ENCODE results near the gene NAA40. TPM values are rescaled to one million over a fixed set of nuclear protein-coding genes. Genes with fewer than 3 reads are reported as not detected.

Gene NAA40
- total and polyA plus RNA-seq, 12 donors: 13.0 to 38.8 (median 19.7) TPM

DNA sequence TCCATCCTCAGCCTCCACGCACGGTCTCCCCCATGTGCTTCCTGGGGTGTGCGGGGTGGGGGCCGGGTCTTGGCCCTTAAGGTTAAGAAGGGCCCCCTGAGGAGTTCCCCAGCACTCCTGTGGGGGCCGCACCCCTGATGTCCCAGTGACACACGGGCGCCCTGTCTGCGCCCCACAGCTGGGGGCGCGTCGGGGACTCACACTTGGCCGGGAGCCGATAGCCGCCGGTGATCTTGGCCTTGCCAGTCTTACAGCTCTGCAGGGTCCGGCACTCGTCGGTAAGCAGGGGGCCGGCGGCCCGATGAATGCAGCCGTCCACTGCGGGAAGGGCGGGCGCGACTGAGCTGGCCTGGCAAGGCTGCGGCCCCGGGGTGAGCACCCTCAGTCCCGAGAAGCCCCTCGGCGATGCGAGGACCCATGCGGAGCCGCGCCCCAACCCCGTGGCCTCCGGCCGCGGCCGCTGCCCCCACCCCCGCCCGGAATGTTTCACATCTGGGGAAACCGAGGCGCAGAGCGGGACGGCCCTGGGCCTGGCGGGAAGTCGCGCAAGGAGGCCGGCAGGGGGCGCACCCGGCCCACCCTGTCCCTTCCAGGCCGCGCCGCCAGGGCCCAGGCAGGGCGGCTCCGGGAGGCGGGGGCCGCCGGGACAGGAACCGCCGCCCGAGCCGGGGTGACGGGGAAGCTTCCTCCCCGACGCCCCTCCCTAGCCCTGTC lies 61.4 kb downstream of the NAA40 start:
- WGBS, 2 donors: 3 to 5% methylated on average over 66 to 67 of the region's 67 CpGs
- intact Hi-C loops (cut with DNase I): loop anchor here in 7 of 10 donors (1.0 to 2.0 kb wide), 3 partner anchors 148 to 153 kb away; no protein-coding TSS in a partner anchor
- ATAC-seq (peak; percentile 72 to 93 (median 88)), DNase-seq (peak; percentile 63 to 77)
- H3K4me1 ChIP-seq: peaks cover 23 to 55% (median 38%) of the 10 kb centered on the region in 9 donors
- TF ChIP-seq, protein P1, sequence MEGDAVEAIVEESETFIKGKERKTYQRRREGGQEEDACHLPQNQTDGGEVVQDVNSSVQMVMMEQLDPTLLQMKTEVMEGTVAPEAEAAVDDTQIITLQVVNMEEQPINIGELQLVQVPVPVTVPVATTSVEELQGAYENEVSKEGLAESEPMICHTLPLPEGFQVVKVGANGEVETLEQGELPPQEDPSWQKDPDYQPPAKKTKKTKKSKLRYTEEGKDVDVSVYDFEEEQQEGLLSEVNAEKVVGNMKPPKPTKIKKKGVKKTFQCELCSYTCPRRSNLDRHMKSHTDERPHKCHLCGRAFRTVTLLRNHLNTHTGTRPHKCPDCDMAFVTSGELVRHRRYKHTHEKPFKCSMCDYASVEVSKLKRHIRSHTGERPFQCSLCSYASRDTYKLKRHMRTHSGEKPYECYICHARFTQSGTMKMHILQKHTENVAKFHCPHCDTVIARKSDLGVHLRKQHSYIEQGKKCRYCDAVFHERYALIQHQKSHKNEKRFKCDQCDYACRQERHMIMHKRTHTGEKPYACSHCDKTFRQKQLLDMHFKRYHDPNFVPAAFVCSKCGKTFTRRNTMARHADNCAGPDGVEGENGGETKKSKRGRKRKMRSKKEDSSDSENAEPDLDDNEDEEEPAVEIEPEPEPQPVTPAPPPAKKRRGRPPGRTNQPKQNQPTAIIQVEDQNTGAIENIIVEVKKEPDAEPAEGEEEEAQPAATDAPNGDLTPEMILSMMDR (IDR thresholded peaks at IDR 0.05): peak; percentile 70 to 91 (median 83)
- H3K27me3 ChIP-seq: peaks cover 0 to 54% (median 0%) of the 10 kb centered on the region in 7 donors
- H3K9me3 ChIP-seq: no peaks in the 10 kb centered on the region
- peaks cover 0 to 37% (median 21%) of the 10 kb centered on the region in 9 donors for H3K36me3 ChIP-seq
- H3K4me3 ChIP-seq: peak overlapping the region in 9 of 10 donors; percentile 30 to 53 (median 49)
- H3K27ac ChIP-seq: peak overlapping the region in 2 of 10 donors; percentile 14 to 27

DNA sequence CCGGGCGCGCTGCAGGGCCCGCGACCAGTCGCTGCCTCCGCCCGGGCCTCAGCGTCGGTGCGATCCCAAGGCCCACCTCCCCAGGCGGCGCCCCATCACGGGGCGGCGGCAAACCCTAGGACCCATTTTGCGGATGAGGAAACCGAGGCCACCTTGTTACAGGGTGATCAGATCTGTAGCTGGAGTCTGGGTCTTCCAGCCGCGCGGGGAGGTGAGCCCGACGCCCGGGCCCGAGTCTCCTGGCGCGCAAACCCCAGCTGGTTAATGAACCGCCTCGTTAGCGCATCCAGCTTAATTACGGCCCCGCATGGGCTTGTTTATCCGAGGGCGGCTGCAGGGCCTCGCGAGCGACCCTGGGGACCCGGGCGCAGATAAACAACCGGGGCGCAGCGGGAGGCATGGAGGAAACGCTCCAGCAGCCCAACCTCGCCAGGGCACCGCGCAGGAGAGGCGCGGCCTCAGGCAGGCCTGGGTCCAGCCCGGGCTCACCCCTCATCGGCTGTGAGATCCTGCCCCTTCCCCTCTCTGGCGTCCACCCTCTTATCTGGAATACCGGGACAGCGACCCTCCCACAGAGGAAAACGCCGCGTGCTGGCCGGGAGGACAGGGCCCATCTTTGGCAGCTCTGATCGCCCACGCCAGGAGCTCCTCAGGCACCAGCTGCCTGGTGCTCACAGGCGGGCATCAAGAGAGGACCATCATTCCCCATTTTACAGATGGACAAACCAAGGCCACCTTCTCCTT lies 62.1 kb downstream of the NAA40 start:
- DNase-seq: no peak
- H3K9me3 ChIP-seq: no peaks in the 10 kb centered on the region
- peak overlapping the region in 9 of 10 donors; percentile 30 to 53 (median 49) for H3K4me3 ChIP-seq
- TF ChIP-seq, protein P1 (IDR thresholded peaks at IDR 0.05): peak in 1 of 9 donors; percentile 24
- H3K27ac ChIP-seq: peak overlapping the region in 2 of 10 donors; percentile 14 to 27
- 23 to 25% methylated on average over 60 of the region's 60 CpGs for whole genome bisulfite sequencing, 2 donors
- H3K27me3 ChIP-seq: peaks cover 0 to 62% (median 0%) of the 10 kb centered on the region in 7 donors
- peaks cover 23 to 55% (median 38%) of the 10 kb centered on the region in 9 donors for H3K4me1 ChIP-seq
- intact Hi-C loops (cut with DNase I): loop anchor here in 8 of 10 donors (1.0 to 2.0 kb wide), 3 partner anchors 147 to 152 kb away; no protein-coding TSS in a partner anchor
- no peak for ATAC-seq
- H3K36me3 ChIP-seq: peaks cover 0 to 32% (median 21%) of the 10 kb centered on the region in 9 donors

DNA sequence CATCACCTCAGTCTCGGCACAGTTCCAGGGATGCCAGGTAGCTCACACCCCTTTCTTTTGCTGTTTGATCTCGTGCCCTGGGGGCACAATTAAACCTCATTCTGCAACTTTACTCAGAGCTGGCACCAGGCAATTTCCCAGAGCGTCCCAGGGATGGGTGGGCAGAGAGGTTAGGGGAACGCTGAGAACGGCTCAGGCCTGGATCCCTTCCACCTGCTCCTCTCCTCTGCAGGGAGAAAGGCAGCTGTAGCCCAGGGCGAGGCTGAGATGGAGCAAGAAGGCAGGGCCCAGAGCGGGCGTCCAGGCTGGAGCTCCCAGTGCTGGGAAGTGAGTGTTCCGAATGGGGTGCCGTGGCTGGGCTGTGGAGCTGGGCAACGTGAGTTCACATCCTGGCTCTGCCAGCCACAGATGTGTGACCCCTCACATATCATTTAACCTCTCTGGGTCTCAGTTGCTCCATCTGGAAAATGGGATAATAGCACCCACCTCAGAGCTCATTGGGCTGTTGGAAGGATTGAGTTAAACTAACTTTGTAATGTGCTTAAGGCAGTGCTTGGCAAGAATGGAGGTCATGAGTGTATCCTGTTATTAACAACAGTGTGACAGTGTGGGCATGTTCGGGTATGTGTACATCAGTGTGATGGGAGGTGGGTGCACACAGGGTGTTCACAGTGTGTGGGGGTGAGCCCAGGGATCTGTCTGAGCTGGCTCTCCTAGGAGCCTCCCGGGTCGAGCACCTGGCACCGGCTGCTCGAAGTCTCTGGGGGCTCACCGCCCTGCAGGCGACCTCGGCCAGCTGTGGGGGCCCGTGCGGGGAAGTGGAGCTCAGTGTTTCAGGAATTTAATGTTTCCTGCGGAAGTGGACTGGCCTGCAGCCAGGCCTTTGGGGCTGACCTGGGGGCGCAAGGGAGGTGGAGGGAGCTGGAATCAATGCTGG lies 63.0 kb downstream of the NAA40 start:
- TF ChIP-seq, protein P1 (IDR thresholded peaks at IDR 0.05): no peak
- Histone ChIP-seq H3K4me1 (peaks cover 23 to 56% (median 38%) of the 10 kb centered on the region in 9 donors), H3K27ac (peak overlapping the region in 1 of 10 donors; percentile 14), H3K9me3 (no peaks in the 10 kb centered on the region), H3K36me3 (peaks cover 0 to 24% (median 12%) of the 10 kb centered on the region in 9 donors), H3K4me3 (peak overlapping the region in 4 of 10 donors; percentile 46 to 53 (median 52)), H3K27me3 (peaks cover 0 to 69% (median 0%) of the 10 kb centered on the region in 7 donors)
- ATAC-seq: peak in 2 of 8 donors; percentile 4 to 6
- no peak for DNase-seq
- intact Hi-C loops (cut with DNase I): loop anchor here in 6 of 10 donors (1.0 to 2.0 kb wide), 4 partner anchors 145 to 151 kb away; no protein-coding TSS in a partner anchor
- 47 to 61% methylated on average over 23 of the region's 23 CpGs for WGBS, 2 donors
